ENCODE results near the gene COPS3. TPM values are rescaled to one million over a fixed set of nuclear protein-coding genes. Genes with fewer than 3 reads are reported as not detected.

The COPS3 gene
- 136 to 160 TPM (median 146 TPM) in 5 replicates for total RNA-seq (2022; extraction: Qiagen RNA extraction)

DNA sequence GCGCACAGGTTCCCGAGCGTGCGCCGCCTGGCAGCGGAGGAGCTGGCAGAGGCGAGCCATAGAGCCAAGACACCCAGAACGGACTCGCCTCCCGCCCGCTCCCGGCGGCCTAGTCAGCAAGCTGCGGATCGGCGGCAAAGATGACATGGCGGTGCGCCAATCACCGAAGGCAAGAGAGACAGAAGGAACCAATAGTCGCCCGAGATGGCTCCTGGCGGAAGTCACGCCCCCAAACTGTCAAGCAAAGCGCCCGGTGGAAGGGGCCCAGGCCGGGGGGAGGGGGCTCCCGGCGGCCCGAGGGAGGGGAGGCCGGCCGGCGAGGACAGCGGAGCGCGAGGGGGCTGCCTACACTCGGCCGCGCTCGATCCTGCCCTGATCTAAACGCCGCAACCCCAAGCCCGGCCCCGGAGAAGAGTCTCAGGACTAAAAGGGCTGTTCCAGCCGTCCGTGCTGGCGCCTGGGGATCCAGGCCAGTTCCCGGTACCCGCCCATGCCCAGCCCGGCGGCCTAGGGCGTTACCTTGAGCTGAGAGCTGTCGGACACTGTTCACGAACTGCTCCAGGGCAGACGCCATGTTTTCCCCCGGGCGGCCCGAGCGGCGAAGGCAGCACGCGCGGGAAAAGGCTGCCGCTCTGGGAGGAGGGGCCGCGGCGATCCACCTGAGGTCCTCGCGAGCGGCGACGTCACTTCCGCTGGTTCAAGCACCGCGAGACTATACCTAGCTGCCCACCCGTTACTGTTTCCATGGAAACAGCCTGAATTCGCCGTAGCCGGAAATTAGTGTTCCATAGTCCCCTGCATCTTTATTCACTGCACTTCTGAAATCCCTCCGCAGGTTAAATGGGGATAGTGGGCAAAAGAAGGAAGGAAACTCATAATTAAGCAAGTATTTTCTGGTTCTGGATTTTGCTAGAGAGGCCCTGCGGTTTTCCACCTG lies at the start of gene COPS3:
TSS of gene COPS3 (minus strand) at position 634 of the 937 bp plus-strand sequence. CDS start at position 574, 60 bp downstream.

GRCh38 chr17:17303010-17303846 lies 22.2 kb upstream of the COPS3 start, which contains the start of gene NT5M:
Gene NT5M, plus strand, starts transcription at chr17:17303373. Its CDS starts 178 bp downstream, at chr17:17303551.

GRCh38 chr17:17237026-17237799 lies 43.8 kb downstream of the COPS3 start, which contains the start of gene FLCN:
Gene FLCN, minus strand, starts transcription at chr17:17237168. Its CDS starts 9,031 bp downstream, at chr17:17228137.

GRCh38 chr17:17206124-17206912 lies 74.7 kb downstream of the COPS3 start, which contains the start of gene PLD6:
Gene PLD6, minus strand, starts transcription at chr17:17206333. Its CDS starts 47 bp downstream, at chr17:17206286.

Other genes starting within 250 kb of the COPS3 start
- gene MPRIP, start 238.8 kb downstream of the COPS3 start, total RNA-seq (2022; extraction: Qiagen RNA extraction): 262 to 374 TPM (median 325 TPM) in 5 replicates
- 5.5 to 7.8 TPM (median 6.5 TPM) in 5 replicates for gene PLD6, start 74.9 kb downstream of the COPS3 start, total RNA-seq (2022; extraction: Qiagen RNA extraction)
- 30.0 to 37.4 TPM (median 32.9 TPM) in 5 replicates for gene FLCN, start 44.1 kb downstream of the COPS3 start, total RNA-seq (2022; extraction: Qiagen RNA extraction)
- 8.2 to 12.1 TPM (median 10.5 TPM) in 5 replicates for gene NT5M, start 22.1 kb upstream of the COPS3 start, total RNA-seq (2022; extraction: Qiagen RNA extraction)
- 18.7 to 19.5 TPM (median 19.0 TPM) in 5 replicates for gene MED9, start 195.8 kb upstream of the COPS3 start, total RNA-seq (2022; extraction: Qiagen RNA extraction)
- 2.1 to 3.2 TPM (median 2.6 TPM) in 5 replicates for gene RASD1, start 215.1 kb upstream of the COPS3 start, total RNA-seq (2022; extraction: Qiagen RNA extraction)

All from A549 treated with Hydrocortisone at 1 μM for 4 hours (cell line).